Measurements from ENCODE around the gene MYO7B.

GRCh38 chr2:127651971-127652550 is 116.6 kb downstream of the MYO7B start:
- TF ChIP-seq CTCF (IDR thresholded peaks at IDR 0.05) (no peak), POLR2A (IDR thresholded peaks at IDR 0.05) (no peak)
